GM13976 (cell line): Measurements from ENCODE around the gene RPUSD1.
"Not testable (repeated sequence)": the region's sequence is repeated elsewhere in the genome, so short reads cannot be mapped to it uniquely, and the experiment has no call there.

Experiments
- DNase-seq: peaks from one replicate; pipeline ENCODE4 v3.0.0; 2012; ENCODE audit warnings: low spot score
- CTCF ChIP-seq: IDR thresholded peaks from 2 replicates; pipeline ENCODE4 v1.5.1; 2012; ENCODE audit warnings: borderline replicate concordance, mild to moderate bottlenecking; ENCODE audit not compliant: insufficient read depth; ENCODE audit errors: extremely low read depth, missing control alignments, control extremely low read depth
- in situ Hi-C: fragments of 300-500 bp; cut with MboI; formaldehyde crosslinking; loops from one replicate; pipeline ENCODE4 v1.12.0; 2022; ENCODE audit warnings: low sequenced_read_pairs, mixed read lengths, inconsistent platforms; ENCODE audit not compliant: unreplicated experiment

The RPUSD1 gene

DNA sequence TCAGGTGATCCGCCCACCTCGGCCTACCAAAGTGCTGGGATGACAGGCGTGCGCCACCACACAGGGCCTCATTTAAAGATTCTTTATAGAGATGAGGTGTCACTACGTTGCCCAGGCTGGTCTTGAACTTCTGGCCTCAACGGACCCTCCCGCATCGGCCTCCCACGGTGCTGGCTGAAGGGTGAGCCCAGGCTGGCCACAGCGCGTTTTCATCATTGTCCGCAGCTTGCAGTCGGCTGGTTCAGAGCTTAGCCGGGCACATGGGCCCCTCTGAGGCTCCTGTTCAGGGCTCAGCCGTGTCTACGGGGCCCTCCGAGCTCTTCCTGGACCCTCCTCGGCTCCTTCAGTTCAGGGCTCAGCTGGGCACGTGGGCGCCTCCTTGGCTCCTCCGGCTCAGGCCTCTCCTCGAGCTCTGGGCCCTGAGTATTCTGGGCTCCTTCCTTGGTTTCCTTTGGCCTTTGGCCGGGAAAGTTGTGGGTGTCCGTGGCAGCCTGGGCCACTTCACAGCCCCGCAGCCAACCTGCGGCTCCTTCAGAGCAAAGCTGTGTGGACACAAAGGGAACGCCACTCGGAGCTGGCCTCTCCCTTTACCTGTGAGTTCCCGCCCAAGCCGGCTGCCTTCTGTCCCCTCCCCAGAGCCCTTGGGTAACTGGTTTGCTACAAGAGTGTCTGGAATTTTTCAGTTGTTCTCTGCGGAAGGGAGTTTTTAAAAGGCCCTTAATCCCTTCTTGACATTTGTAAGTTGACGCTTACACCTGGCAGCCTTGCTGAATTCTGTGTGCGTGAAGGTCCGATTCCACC is 28.9 kb downstream of the RPUSD1 start:
- no peak for TF ChIP-seq CTCF
- DNase-seq, result no peak
- in situ Hi-C loops, result no loop called here

DNA sequence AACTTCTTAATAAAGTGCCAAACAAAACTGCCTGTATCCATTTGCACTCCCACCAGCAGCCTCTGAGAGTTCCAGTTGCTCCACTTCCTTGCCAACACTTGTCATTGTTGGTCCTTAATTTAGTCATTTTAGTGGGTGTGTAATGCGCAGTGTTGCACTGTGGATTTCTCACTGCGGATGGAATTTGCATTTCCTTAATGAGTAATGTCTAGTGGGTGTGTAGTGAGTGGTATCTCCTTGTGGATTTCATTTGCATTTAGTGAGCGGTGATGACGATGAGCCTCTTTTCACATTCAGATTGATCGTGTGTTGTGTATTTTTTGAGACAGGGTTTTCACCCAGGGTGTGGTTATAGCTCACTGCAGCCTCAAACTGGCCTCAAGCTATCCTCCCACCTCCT is 31.8 kb downstream of the RPUSD1 start:
- in situ Hi-C loops, result no loop called here
- TF ChIP-seq CTCF, result no peak

DNA sequence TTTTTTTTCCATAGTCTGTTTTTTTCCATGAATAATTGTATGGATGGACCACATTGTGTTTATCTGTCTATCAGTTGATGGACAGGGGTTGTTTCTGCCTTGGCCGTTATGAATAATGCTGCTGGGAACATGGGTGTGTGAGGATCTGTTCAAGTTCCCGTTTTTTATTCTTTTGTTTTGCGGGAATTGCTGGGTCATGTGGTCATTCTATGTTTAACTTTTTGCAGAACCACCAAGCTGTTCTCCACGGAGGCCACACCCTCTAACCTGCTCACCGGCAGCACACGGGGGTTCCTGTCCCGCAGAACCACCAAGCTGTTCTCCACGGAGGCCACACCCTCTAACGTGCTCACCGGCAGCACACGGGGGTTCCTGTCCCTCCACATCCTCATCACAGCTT is 33.5 kb downstream of the RPUSD1 start:
- in situ Hi-C loops, result no loop called here
- no peak for DNase-seq
- no peak for TF ChIP-seq CTCF

More for the DNA sequence above, 31.8 kb downstream of the RPUSD1 start:
- DNase-seq, result no peak

DNA sequence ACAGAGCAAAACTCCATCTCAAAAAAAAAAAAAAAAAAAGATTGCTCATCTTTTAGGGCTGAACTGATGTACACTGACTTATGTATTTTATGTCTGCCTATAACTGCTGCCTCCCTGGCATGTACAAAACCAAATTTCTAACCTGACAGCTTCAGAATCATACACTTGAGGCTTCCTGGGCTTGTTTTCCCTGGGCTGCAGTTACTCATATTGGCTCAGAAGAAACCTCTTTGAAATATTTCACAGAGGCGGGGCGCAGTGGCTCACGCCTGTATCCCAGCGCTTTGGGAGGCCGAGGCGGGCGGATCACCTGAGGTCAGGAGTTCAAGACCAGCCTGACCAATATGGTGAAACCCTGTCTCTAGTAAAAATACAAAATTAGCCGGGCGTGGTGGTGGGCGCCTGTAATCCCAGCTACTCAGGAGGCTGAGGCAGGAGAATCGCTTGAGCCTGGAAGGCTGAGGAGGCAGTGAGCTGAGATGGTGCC is 34.0 kb downstream of the RPUSD1 start:
- DNase-seq, in situ Hi-C loops: not testable (repeated sequence)

DNA sequence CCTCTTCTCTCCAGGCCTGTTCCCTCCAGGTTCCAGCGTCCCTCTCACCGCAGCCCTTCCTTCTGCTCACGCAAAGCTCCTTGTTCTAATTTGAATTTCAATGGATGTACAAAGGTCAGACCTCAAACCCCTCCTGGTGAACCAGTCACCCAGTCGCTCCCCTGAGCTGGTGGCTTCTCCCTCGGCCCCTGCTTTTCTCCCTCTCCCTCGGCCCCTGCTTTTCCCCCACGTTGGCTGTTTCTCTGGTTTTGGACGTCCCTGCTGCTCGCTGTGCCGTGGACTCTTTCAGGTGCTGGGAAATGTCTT is 36.2 kb downstream of the RPUSD1 start:
- no peak for TF ChIP-seq CTCF
- no peak for DNase-seq
- in situ Hi-C loops, result no loop called here

DNA sequence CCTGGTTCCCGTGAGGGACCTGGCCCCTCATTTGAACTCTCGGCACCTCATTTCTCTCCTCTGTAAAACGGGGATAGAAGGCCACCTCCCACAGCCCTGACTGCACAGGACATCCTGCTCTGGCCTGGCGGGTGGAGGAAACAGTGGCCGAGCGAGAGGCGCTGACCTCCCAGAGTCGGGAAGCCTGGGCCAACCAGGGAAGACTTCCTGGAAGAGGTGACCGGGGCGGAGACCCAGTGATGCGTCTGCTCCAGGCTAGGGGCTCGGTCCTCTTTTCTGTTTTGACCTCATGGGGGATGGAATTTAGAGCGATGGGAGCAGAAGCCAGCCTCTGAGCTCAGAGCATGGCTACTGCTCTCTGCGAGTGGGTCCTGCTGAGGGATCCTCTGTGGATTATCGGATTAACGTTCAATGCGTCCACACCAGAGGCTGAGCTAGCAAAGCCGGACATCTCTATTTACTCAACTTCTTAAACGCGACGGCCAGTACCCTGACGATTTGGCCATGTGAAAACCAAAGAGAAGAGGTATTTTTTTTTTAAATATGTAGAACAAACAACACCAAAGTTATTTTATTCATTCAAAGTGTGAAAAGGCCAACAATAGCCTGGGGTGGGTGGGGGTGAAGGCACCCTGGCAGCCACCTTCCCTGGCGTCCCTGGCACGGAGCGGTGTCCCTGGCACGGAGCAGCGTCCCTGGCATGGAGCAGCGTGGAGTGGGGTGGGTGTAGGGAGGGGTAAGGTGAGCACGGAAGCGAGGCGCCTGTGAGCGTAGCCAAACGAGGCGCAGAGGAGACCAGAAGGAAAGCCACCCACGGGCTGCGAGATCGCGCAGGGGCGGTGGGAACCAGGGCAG is 36.8 kb downstream of the RPUSD1 start:
- in situ Hi-C loops, result no loop called here
- DNase-seq, result no peak
- TF ChIP-seq CTCF, result no peak

DNA sequence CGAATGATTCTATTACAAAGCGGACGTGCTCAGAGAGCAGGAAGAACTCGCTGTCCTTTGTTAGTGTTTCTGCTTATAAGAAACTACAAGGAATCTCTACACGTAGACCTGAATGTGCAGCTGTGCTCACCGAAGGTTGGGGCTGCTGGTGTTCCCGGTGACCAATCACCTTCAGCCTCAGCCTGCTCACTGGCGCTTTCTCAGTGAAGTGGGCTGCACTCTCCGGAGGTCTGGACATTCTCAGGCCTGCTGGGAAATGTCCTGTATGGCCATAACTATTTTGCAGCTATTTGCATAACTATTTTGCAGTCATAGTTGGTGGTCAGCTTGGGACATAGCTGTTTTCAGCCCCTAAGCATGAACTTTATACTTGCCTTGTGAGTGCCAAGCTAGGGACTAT is 37.7 kb downstream of the RPUSD1 start:
- no peak for TF ChIP-seq CTCF
- in situ Hi-C loops, result no loop called here
- DNase-seq, result no peak
